GM23338 (cell line): ENCODE results near the gene VGLL2. TPM values are rescaled to one million over a fixed set of nuclear protein-coding genes. Genes with fewer than 3 reads are reported as not detected.

ENCODE experiments used
- ATAC-seq: fragments of 200-7000 bp; cut with Tn5 transposase; 3 replicates; pipeline ENCODE4 v1.9.1; 2020
- DNase-seq: peaks from one replicate; pipeline ENCODE4 v3.0.0-alpha.2; 2015; ENCODE audit warnings: low spot score
- H2AFZ ChIP-seq: fragments of 200-600 bp; sonication (generic); 2 replicates; pipeline ENCODE4 v1.8.0; 2016; ENCODE audit warnings: antibody characterized with exemption, mild to moderate bottlenecking, moderate library complexity
- H3F3A ChIP-seq: fragments of 200-600 bp; sonication (generic); replicated peaks from 2 replicates; pipeline ENCODE4 v1.8.0; 2017; ENCODE audit warnings: antibody characterized with exemption, mixed run types, low read depth
- H3K27ac ChIP-seq: fragments of 200-600 bp; sonication (generic); 2 replicates; pipeline ENCODE4 v1.6.1; 2016; ENCODE audit warnings: low read depth
- H3K27me3 ChIP-seq: fragments of 200-600 bp; sonication (generic); 2 replicates; pipeline ENCODE4 v1.8.0; 2016; ENCODE audit warnings: mild to moderate bottlenecking, mixed run types, moderate library complexity; ENCODE audit not compliant: insufficient read depth
- H3K36me3 ChIP-seq: fragments of 200-600 bp; sonication (generic); 2 replicates; pipeline ENCODE4 v1.8.0; 2016; ENCODE audit warnings: mild to moderate bottlenecking; ENCODE audit not compliant: insufficient read depth
- H3K4me1 ChIP-seq: fragments of 200-600 bp; sonication (generic); 2 replicates; pipeline ENCODE4 v1.8.0; 2016; ENCODE audit warnings: mild to moderate bottlenecking, moderate library complexity; ENCODE audit not compliant: insufficient read depth
- H3K4me2 ChIP-seq: fragments of 200-600 bp; sonication (generic); 2 replicates; pipeline ENCODE4 v1.7.1; 2017; ENCODE audit warnings: mixed run types
- H3K4me3 ChIP-seq: fragments of 200-600 bp; sonication (generic); 2 replicates; pipeline ENCODE4 v1.6.1; 2016; ENCODE audit warnings: mixed run types
- H3K79me2 ChIP-seq: fragments of 200-600 bp; sonication (generic); replicated peaks from 2 replicates; pipeline ENCODE4 v1.8.0; 2017; ENCODE audit warnings: mild to moderate bottlenecking; ENCODE audit not compliant: insufficient read depth
- H3K9me2 ChIP-seq: fragments of 200-600 bp; sonication (generic); 2 replicates; pipeline ENCODE4 v1.8.0; 2017; ENCODE audit not compliant: insufficient read depth
- H4K20me1 ChIP-seq: fragments of 200-600 bp; sonication (generic); replicated peaks from 2 replicates; pipeline ENCODE4 v1.8.0; 2017; ENCODE audit warnings: mild to moderate bottlenecking; ENCODE audit not compliant: insufficient read depth
- H3K27ac Mint-ChIP-seq: 2 replicates; pipeline ENCODE4 v1.8.0; 2020; ENCODE audit warnings: inconsistent platforms, mild to moderate bottlenecking, moderate library complexity, mixed read lengths
- H3K27me3 Mint-ChIP-seq: 3 replicates; pipeline ENCODE4 v1.8.0; 2022; ENCODE audit warnings: low read depth, mild to moderate bottlenecking, moderate library complexity, mixed read lengths, inconsistent platforms; ENCODE audit not compliant: insufficient read depth, poor library complexity
- H3K36me3 Mint-ChIP-seq: 3 replicates; pipeline ENCODE4 v1.8.0; 2021; ENCODE audit warnings: low read depth, mild to moderate bottlenecking, inconsistent platforms, moderate library complexity, mixed read lengths
- H3K4me1 Mint-ChIP-seq: 3 replicates; pipeline ENCODE4 v1.8.0; 2020; ENCODE audit warnings: mild to moderate bottlenecking, inconsistent platforms, mixed read lengths
- H3K4me3 Mint-ChIP-seq: 3 replicates; pipeline ENCODE4 v1.8.0; 2021; ENCODE audit warnings: moderate library complexity, mild to moderate bottlenecking, inconsistent platforms, mixed read lengths
- H3K9me3 Mint-ChIP-seq: 3 replicates; pipeline ENCODE4 v1.8.0; 2020; ENCODE audit warnings: moderate library complexity, mild to moderate bottlenecking, inconsistent platforms, mixed read lengths
- CREB1 ChIP-seq: fragments of 250-450 bp; sonication (Bioruptor Pico); IDR thresholded peaks from 2 replicates; pipeline ENCODE4 v1.5.0; 2020; ENCODE audit warnings: low read depth, mild to moderate bottlenecking, moderate library complexity
- CTCF ChIP-seq, 2 experiments: fragments of 200-600 bp in 1 of 2; sonication (generic) in 1 of 2; conservative IDR thresholded peaks; 2 replicates each; pipeline versions ENCODE4 v1.5.1 to v1.6.1; 2016 to 2017; ENCODE audit warnings: antibody characterized with exemption in 2 of 2, low read depth in 2 of 2, mild to moderate bottlenecking in 2 of 2, moderate library complexity in 1 of 2
- EZH2 ChIP-seq: fragments of 200-600 bp; sonication (generic); IDR thresholded peaks from one replicate; pipeline ENCODE4 v1.8.0; 2017; ENCODE audit warnings: antibody characterized with exemption, mild to moderate bottlenecking, low read depth; ENCODE audit not compliant: unreplicated experiment
- JUNB ChIP-seq: IDR thresholded peaks from one replicate; pipeline ENCODE4 v1.6.1; 2016; ENCODE audit warnings: antibody characterized with exemption; ENCODE audit not compliant: unreplicated experiment
- POLR2AphosphoS5 ChIP-seq: IDR thresholded peaks from 2 replicates; pipeline ENCODE4 v1.6.1; 2016; ENCODE audit warnings: antibody characterized with exemption, low read depth
- REST ChIP-seq: IDR thresholded peaks from one replicate; pipeline ENCODE4 v1.6.1; 2018; ENCODE audit warnings: antibody characterized with exemption; ENCODE audit not compliant: unreplicated experiment
- ZNF331 ChIP-seq: fragments of 250-450 bp; sonication (Bioruptor Pico); IDR thresholded peaks from 2 replicates; pipeline ENCODE4 v1.5.0; 2020; ENCODE audit warnings: low read depth, mild to moderate bottlenecking, moderate library complexity
- ZNF462 ChIP-seq: fragments of 250-450 bp; sonication (Bioruptor Pico); IDR thresholded peaks from 2 replicates; pipeline ENCODE4 v1.5.0; 2020; ENCODE audit warnings: mild to moderate bottlenecking, moderate library complexity
- polyA plus RNA-seq: library from polyadenylated mRNA; unstranded; fragments of >200 nt; fragmentation: Nextera tagmentation; extraction: Ambion mirVana; gene quantifications from 2 replicates; pipeline ENCODE4 v1.2.1, GENCODE V29; 2016
- total RNA-seq: library from RNA; depleted of rRNA; stranded (reverse); fragments of >200 nt; shearing (Covaris generic); gene quantifications from 2 replicates; pipeline ENCODE4 v1.2.3, GENCODE V29; 2014

Gene VGLL2
- total and polyA plus RNA-seq, 2 experiments from 2014 or later: not detected

GRCh38 chr6:117280922-117281321 is 15.6 kb downstream of the VGLL2 start:
- no peak overlapping the region for H3K4me3 Mint-ChIP-seq
- Histone ChIP-seq H2AFZ (no peak overlapping the region), H3K27ac (no peak overlapping the region), H3K36me3 (no peaks in the 10 kb centered on the region), H3K9me2 (no peaks in the 10 kb centered on the region), H3K4me2 (no peak overlapping the region), H3K27me3 (no peaks in the 10 kb centered on the region), H3K79me2 (no peaks in the 10 kb centered on the region), H3K4me3 (no peak overlapping the region), H3K4me1 (no peaks in the 10 kb centered on the region), H3F3A (no peaks in the 10 kb centered on the region), H4K20me1 (no peaks in the 10 kb centered on the region)
- H3K36me3 Mint-ChIP-seq: no peaks in the 10 kb centered on the region
- DNase-seq (peak; percentile 54), ATAC-seq (peak; percentile 64)
- no peaks in the 10 kb centered on the region for H3K9me3 Mint-ChIP-seq
- TF ChIP-seq CTCF (conservative IDR thresholded peaks at IDR 0.05; ENCODE audit: low read depth in 2 of 2): peak; percentile 63 to 66
- no peak for TF ChIP-seq EZH2
- no peak for TF ChIP-seq POLR2AphosphoS5
- no peak for TF ChIP-seq ZNF462
- no peak for TF ChIP-seq ZNF331 (CRISPR knock-in tag)
- TF ChIP-seq REST: no peak
- TF ChIP-seq CREB1 (CRISPR knock-in tag): no peak
- no peak for TF ChIP-seq JUNB
- no peaks in the 10 kb centered on the region for H3K4me1 Mint-ChIP-seq
- no peak overlapping the region for H3K27ac Mint-ChIP-seq
- H3K27me3 Mint-ChIP-seq: peaks cover 1% of the 10 kb centered on the region
